Activated naive CD8-positive, alpha-beta T cell treated with anti-CD3 and anti-CD28 coated beads, Interleukin-2, amount 50 U/mL, for 24 hours (primary cell): ENCODE measurements around the gene SMPDL3A.
A peak's percentile ranks its signal among the peaks of the same experiment; 100 is the strongest.

ENCODE experiments used
- ATAC-seq: fragments of 150-1000 bp; cut with Tn5 transposase; one replicate; pipeline ENCODE4 v1.10.0; 2021
- DNase-seq: peaks from one replicate; pipeline ENCODE4 v3.0.0; 2021
- H3K27ac Mint-ChIP-seq: one replicate; pipeline ENCODE4 v1.8.0; 2021; ENCODE audit warnings: mild to moderate bottlenecking, mixed read lengths
- H3K27me3 Mint-ChIP-seq: one replicate; pipeline ENCODE4 v1.8.0; 2021; ENCODE audit warnings: mixed read lengths
- H3K36me3 Mint-ChIP-seq: one replicate; pipeline ENCODE4 v1.8.0; 2021; ENCODE audit warnings: low read depth, mixed read lengths
- H3K4me1 Mint-ChIP-seq: one replicate; pipeline ENCODE4 v1.8.0; 2021; ENCODE audit warnings: mixed read lengths
- H3K4me3 Mint-ChIP-seq: one replicate; pipeline ENCODE4 v1.8.0; 2021; ENCODE audit warnings: mild to moderate bottlenecking, moderate library complexity, mixed read lengths
- H3K9me3 Mint-ChIP-seq: one replicate; pipeline ENCODE4 v1.8.0; 2021; ENCODE audit warnings: mixed read lengths

SMPDL3A gene

GRCh38 chr6:122788208-122788607 is 850 bp upstream of the SMPDL3A start:
- Mint-ChIP-seq H3K27ac (no peak overlapping the region), H3K4me1 (peaks cover 16% of the 10 kb centered on the region), H3K27me3 (peaks cover 49% of the 10 kb centered on the region), H3K4me3 (no peak overlapping the region), H3K36me3 (no peaks in the 10 kb centered on the region), H3K9me3 (no peaks in the 10 kb centered on the region)
- DNase-seq (no peak), ATAC-seq (no peak)

- Mint-ChIP-seq H3K27me3 (peaks cover 51% of the 10 kb centered on the region), H3K36me3 (no peaks in the 10 kb centered on the region), H3K4me1 (peaks cover 16% of the 10 kb centered on the region), H3K4me3 (peak overlapping the region; percentile 85), H3K27ac (peak overlapping the region; percentile 40), H3K9me3 (no peaks in the 10 kb centered on the region)
- DNase-seq = no peak
- no peak for ATAC-seq
Observed at GRCh38 chr6:122788663-122789181, 336 bp upstream of the SMPDL3A start.

GRCh38 chr6:122790028-122790422 is 967 bp downstream of the SMPDL3A start:
- Mint-ChIP-seq H3K27me3 (peaks cover 51% of the 10 kb centered on the region), H3K9me3 (no peaks in the 10 kb centered on the region), H3K4me3 (peak overlapping the region; percentile 85), H3K4me1 (peaks cover 16% of the 10 kb centered on the region), H3K36me3 (no peaks in the 10 kb centered on the region), H3K27ac (peak overlapping the region; percentile 60)
- DNase-seq = no peak
- no peak for ATAC-seq

GRCh38 chr6:122790423-122791309 is 1.6 kb downstream of the SMPDL3A start:
- H3K4me1 Mint-ChIP-seq = peaks cover 16% of the 10 kb centered on the region
- H3K27me3 Mint-ChIP-seq = peaks cover 50% of the 10 kb centered on the region
- no peaks in the 10 kb centered on the region for H3K36me3 Mint-ChIP-seq
- ATAC-seq (no peak), DNase-seq (no peak)
- H3K9me3 Mint-ChIP-seq = no peaks in the 10 kb centered on the region
- no peak overlapping the region for H3K27ac Mint-ChIP-seq
- peak overlapping the region; percentile 85 for H3K4me3 Mint-ChIP-seq

GRCh38 chr6:122791310-122791679 is 2.2 kb downstream of the SMPDL3A start:
- ATAC-seq (no peak), DNase-seq (no peak)
- Mint-ChIP-seq H3K36me3 (no peaks in the 10 kb centered on the region), H3K4me3 (no peak overlapping the region), H3K4me1 (peaks cover 16% of the 10 kb centered on the region), H3K9me3 (no peaks in the 10 kb centered on the region), H3K27ac (no peak overlapping the region), H3K27me3 (peaks cover 48% of the 10 kb centered on the region)

GRCh38 chr6:122792766-122793165 is 3.7 kb downstream of the SMPDL3A start:
- ATAC-seq (no peak), DNase-seq (no peak)
- H3K4me3 Mint-ChIP-seq = no peak overlapping the region
- peaks cover 38% of the 10 kb centered on the region for H3K27me3 Mint-ChIP-seq
- H3K4me1 Mint-ChIP-seq = peaks cover 18% of the 10 kb centered on the region
- no peak overlapping the region for H3K27ac Mint-ChIP-seq
- H3K9me3 Mint-ChIP-seq = no peaks in the 10 kb centered on the region
- no peaks in the 10 kb centered on the region for H3K36me3 Mint-ChIP-seq

GRCh38 chr6:122797537-122797936 is 8.5 kb downstream of the SMPDL3A start:
- DNase-seq (no peak), ATAC-seq (no peak)
- Mint-ChIP-seq H3K4me3 (no peak overlapping the region), H3K9me3 (no peaks in the 10 kb centered on the region), H3K27me3 (peaks cover 8% of the 10 kb centered on the region), H3K4me1 (peaks cover 13% of the 10 kb centered on the region), H3K27ac (no peak overlapping the region), H3K36me3 (no peaks in the 10 kb centered on the region)

GRCh38 chr6:122798099-122798641 is 9.1 kb downstream of the SMPDL3A start:
- Mint-ChIP-seq H3K27me3 (peaks cover 8% of the 10 kb centered on the region), H3K9me3 (no peaks in the 10 kb centered on the region), H3K4me3 (no peak overlapping the region), H3K27ac (no peak overlapping the region), H3K36me3 (no peaks in the 10 kb centered on the region), H3K4me1 (peaks cover 13% of the 10 kb centered on the region)
- ATAC-seq = peak; percentile 86
- DNase-seq = no peak

- no peak for DNase-seq
- Mint-ChIP-seq H3K4me3 (no peak overlapping the region), H3K27ac (no peak overlapping the region), H3K27me3 (peaks cover 3% of the 10 kb centered on the region), H3K36me3 (no peaks in the 10 kb centered on the region), H3K4me1 (peaks cover 13% of the 10 kb centered on the region), H3K9me3 (no peaks in the 10 kb centered on the region)
- ATAC-seq = no peak
Observed at GRCh38 chr6:122799140-122799745, 10.2 kb downstream of the SMPDL3A start.

GRCh38 chr6:122799916-122800686 is 11.0 kb downstream of the SMPDL3A start:
- no peak overlapping the region for H3K4me3 Mint-ChIP-seq
- H3K4me1 Mint-ChIP-seq = peaks cover 13% of the 10 kb centered on the region
- no peak for ATAC-seq
- H3K9me3 Mint-ChIP-seq = no peaks in the 10 kb centered on the region
- no peaks in the 10 kb centered on the region for H3K36me3 Mint-ChIP-seq
- DNase-seq = no peak
- peaks cover 1% of the 10 kb centered on the region for H3K27me3 Mint-ChIP-seq
- H3K27ac Mint-ChIP-seq = no peak overlapping the region

GRCh38 chr6:122800906-122801305 is 11.8 kb downstream of the SMPDL3A start:
- Mint-ChIP-seq H3K4me3 (no peak overlapping the region), H3K9me3 (no peaks in the 10 kb centered on the region), H3K27ac (no peak overlapping the region), H3K27me3 (peaks cover 1% of the 10 kb centered on the region), H3K36me3 (no peaks in the 10 kb centered on the region), H3K4me1 (peaks cover 13% of the 10 kb centered on the region)
- ATAC-seq = no peak
- DNase-seq = no peak

- no peak overlapping the region for H3K27ac Mint-ChIP-seq
- peaks cover 1% of the 10 kb centered on the region for H3K27me3 Mint-ChIP-seq
- H3K36me3 Mint-ChIP-seq = no peaks in the 10 kb centered on the region
- H3K4me1 Mint-ChIP-seq = peaks cover 13% of the 10 kb centered on the region
- ATAC-seq = no peak
- no peaks in the 10 kb centered on the region for H3K9me3 Mint-ChIP-seq
- H3K4me3 Mint-ChIP-seq = no peak overlapping the region
- no peak for DNase-seq
Observed at GRCh38 chr6:122801397-122801796, 12.3 kb downstream of the SMPDL3A start.

GRCh38 chr6:122803171-122803661 is 14.2 kb downstream of the SMPDL3A start:
- ATAC-seq = no peak
- DNase-seq = no peak
- Mint-ChIP-seq H3K36me3 (no peaks in the 10 kb centered on the region), H3K4me3 (no peak overlapping the region), H3K27ac (no peak overlapping the region), H3K9me3 (no peaks in the 10 kb centered on the region), H3K4me1 (peaks cover 7% of the 10 kb centered on the region), H3K27me3 (peaks cover 3% of the 10 kb centered on the region)

GRCh38 chr6:122804962-122805485 is 16.0 kb downstream of the SMPDL3A start:
- Mint-ChIP-seq H3K4me1 (no peaks in the 10 kb centered on the region), H3K27me3 (peaks cover 2% of the 10 kb centered on the region), H3K4me3 (no peak overlapping the region), H3K9me3 (no peaks in the 10 kb centered on the region), H3K27ac (no peak overlapping the region), H3K36me3 (no peaks in the 10 kb centered on the region)
- DNase-seq (no peak), ATAC-seq (no peak)
